ENCODE measurements around the gene ANK3.

Gene ANK3

GRCh38 chr10:60224066-60224705 lies 165.5 kb downstream of the ANK3 start:
- no peak for DNase-seq (ENCODE audit: low spot score)

DNA sequence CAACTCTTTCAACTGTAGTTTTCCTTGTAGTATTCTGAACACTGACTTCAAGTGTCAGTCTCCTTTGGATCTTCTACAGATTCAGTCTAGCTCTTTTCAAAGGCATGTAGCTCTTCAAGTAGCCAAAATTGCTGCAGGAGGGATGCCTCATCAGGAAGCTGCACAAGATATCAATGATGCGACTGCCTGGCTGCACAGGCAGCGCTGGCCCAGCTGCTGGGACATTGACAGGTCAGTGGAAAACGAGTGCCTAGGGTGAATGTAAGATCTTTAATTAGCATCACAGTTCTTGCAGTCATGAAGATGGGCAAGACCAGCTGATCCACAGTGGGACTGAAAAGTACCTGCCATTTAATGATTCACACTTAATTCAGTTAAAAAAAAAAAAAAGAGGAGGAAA lies 167.6 kb downstream of the ANK3 start:
- DNase-seq (ENCODE audit: low spot score), result no peak

- no peak for DNase-seq (ENCODE audit: low spot score)
Measured at GRCh38 chr10:60212195-60212594, 177.5 kb downstream of the ANK3 start.

- DNase-seq (ENCODE audit: low spot score), result no peak
Measured at GRCh38 chr10:60209874-60210570, 179.7 kb downstream of the ANK3 start.

DNA sequence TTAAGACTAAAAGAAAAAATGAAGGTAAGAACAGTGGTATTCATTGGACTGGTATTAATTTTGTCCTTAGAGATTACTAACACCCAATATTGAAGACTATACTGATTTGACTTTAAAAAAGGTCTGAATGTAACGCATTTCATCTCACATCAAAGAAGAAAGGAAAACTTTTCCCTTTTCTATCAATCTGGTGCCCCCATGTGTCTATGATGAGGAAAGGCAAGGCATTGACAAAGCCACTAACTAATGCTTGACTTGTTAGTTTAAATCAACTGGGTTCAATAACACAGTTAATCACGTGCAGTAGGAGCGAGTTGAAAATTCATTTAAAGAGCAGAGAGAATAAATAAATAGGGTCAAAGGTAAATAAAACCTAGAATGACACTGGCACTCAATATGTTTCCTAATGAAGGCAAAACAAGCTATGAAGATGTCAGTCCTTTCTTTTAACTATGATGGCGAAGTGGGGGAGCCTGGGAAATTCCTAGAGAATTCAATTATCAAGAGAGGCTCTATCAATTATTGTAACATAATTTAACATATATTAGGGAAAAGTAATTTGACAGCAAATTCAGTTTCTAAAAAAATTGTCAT lies 180.9 kb downstream of the ANK3 start:
- DNase-seq (ENCODE audit: low spot score), result peak; percentile 13

- no peak for DNase-seq (ENCODE audit: low spot score)
Measured at GRCh38 chr10:60207894-60208293, 181.8 kb downstream of the ANK3 start.

DNA sequence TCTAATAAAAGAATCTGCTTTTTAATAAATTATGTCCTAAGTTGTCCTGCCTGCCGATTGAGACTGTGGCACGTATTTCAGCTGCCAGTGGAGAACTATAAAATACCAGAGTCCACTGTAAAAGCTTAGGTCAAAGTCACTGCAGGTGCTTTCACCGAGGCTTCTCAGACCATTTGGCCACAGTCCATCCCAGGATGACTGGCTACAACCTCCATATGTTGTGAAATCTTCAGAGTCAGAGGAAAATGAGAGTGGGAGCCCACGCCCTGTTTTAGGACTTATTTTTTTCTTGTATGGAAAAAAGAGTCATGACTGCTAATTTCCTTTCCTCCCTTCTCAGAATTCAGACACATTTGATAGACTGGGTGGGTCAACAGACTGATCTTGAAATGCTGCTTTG lies 182.9 kb downstream of the ANK3 start:
- DNase-seq (ENCODE audit: low spot score), result no peak

DNA sequence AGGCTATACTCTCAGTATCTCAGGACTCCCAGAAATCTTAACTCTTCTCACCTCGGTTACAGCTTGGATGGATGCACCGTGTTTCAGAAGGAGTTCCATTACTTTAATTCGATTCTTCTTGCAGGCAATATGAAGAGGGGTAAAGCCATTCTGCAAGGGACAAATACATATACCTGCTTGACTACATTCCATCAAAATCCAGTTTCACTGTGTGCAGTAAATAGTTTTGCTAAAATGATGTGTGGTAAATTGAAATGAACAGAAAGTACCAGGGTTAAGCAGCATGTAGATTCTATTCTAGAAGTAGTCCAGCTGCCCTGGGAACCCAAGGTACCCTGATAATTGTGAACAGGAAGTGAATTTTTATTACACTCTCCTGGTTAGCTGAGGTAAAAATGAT lies 183.9 kb downstream of the ANK3 start:
- no peak for DNase-seq (ENCODE audit: low spot score)

GRCh38 chr10:60203993-60204618 lies 185.6 kb downstream of the ANK3 start:
- peak; percentile 10 for DNase-seq (ENCODE audit: low spot score)

DNA sequence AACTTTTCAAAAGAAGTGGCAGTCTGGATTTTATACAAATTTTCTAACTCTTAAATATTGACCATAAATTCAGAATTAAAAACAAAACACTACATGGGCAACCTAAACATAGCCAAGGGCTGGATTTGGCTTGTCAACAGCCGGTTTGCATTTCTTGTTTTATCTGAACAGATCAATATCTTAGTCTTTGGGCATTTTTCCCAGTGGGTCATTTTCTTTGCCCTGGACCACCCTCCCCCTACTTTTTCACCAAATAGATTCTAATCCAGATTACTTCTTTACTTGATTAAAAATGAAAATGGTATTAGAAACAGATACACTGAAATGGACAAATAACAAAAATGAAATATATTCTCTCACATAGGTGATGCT lies 189.0 kb downstream of the ANK3 start:
- DNase-seq (ENCODE audit: low spot score), result no peak

- DNase-seq (ENCODE audit: low spot score), result no peak
Measured at GRCh38 chr10:60200012-60200681, 189.5 kb downstream of the ANK3 start.

- no peak for DNase-seq (ENCODE audit: low spot score)
Measured at GRCh38 chr10:60197206-60197605, 192.5 kb downstream of the ANK3 start.

GRCh38 chr10:60194421-60194820 lies 195.3 kb downstream of the ANK3 start:
- DNase-seq (ENCODE audit: low spot score), result no peak

- DNase-seq (ENCODE audit: low spot score), result no peak
Measured at GRCh38 chr10:60192946-60193345, 196.7 kb downstream of the ANK3 start.

DNA sequence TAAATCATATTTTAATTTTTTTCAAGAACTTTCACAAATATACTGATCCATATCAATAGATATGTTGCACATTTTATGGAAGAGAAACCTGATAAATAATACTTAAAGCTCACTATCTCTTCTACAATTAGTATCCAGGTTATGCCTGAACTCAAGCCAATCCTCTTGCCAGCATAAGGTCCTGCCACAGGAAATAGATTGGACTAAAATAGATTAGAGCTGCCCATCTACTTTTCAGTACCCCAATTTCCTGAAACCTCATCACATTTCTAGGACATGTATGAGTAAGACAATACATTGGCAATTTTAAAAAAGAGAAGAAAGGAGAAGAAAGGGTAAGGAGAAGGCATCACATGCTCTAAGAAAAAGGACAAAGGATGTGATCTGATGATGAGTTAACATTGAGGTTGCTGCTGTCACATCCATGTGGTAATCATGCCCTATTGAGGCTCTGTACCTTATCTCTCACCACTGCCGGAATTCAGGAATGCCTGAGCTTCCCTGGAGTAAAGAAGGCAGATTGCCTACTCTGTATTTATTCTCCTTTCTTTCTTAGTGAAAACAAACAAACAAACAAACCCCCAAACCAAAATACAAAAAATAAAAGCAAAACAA lies 199.7 kb downstream of the ANK3 start:
- DNase-seq (ENCODE audit: low spot score), result no peak

- no peak for DNase-seq (ENCODE audit: low spot score)
Measured at GRCh38 chr10:60188548-60188947, 201.1 kb downstream of the ANK3 start.

DNA sequence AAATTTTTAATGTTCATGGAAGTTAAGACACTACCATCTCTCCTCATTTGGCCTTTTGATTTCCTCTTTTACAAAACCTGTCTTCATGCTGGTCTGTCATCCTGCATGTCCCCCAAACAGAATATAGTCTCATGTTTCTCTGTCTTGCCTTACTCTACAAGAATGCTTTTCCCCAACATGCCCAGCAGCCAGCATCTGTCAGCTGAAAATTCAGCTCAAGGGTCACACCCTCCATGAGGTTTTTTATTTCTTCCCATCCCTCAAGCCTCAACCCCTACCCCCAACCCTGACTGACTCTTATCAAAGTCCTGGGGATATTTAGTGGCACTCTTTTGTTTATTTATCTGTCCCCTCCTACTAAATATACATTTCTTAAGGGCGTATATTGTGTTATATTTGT lies 202.0 kb downstream of the ANK3 start:
- no peak for DNase-seq (ENCODE audit: low spot score)

- DNase-seq (ENCODE audit: low spot score), result peak; percentile 8
Measured at GRCh38 chr10:60186315-60187071, 203.2 kb downstream of the ANK3 start.

- no peak for DNase-seq (ENCODE audit: low spot score)
Measured at GRCh38 chr10:60185421-60185820, 204.3 kb downstream of the ANK3 start.

DNA sequence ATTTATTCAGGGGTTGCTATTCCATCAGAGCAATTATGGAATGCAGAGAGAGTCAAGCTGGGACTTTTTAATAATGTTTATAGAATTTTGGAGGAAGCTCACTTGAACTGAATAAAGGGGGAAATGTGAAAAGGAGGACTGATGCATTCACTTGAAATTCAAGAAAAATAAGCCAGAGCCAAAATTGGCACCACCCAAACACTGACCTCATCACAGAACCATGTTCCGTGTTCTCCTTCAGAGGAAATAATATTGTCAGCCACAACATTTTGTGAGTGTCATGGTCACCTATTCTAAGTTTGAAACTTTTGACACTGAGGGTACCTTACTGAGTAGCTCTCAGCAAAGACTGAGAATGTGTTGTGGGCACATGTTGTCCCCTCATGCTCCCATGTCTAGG lies 207.0 kb downstream of the ANK3 start:
- no peak for DNase-seq (ENCODE audit: low spot score)

DNA sequence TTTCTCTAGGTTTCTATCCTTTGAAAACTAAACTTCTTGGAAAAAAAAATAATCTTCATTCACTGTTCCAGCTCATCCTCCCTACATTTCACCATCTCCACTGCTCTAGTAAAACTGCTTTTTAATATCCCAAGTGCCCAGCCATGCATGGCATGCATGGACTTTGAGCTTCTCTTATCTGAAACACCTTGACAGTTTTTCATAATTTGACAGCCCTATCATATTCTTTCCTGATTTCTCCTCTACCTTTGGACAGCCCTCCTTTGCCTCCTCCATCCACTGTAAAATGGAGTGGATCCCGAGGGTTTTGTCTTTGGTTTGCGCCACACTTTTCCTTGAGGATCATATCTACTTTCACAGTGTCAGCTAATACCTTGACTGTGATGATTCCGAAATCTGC lies 212.8 kb downstream of the ANK3 start:
- no peak for DNase-seq (ENCODE audit: low spot score)
